ENCODE results near the gene EGR1. TPM values are rescaled to one million over a fixed set of nuclear protein-coding genes. Genes with fewer than 3 reads are reported as not detected.
"Not testable (repeated sequence)": the region's sequence is repeated elsewhere in the genome, so short reads cannot be mapped to it uniquely, and the experiment has no call there.

The EGR1 gene
- total RNA-seq, 2 experiments from 2014 or later: 0.13 to 1.1 TPM

- CTCF ChIA-PET (ENCODE audit: unreplicated experiment): no interaction called here
- no peak for TF ChIP-seq EZH2phosphoT487 (IDR thresholded peaks at IDR 0.05; ENCODE audit: borderline replicate concordance, low read depth, low read length)
- TF ChIP-seq CTCF (conservative IDR thresholded peaks at IDR 0.05; ENCODE audit: low read length): no peak
- Histone ChIP-seq H2AFZ (ENCODE audit: low read length) (no peak overlapping the region), H3K4me3 (ENCODE audit: low read depth, low read length, poor library complexity, severe bottlenecking) (no peak overlapping the region), H3K79me2 (ENCODE audit: insufficient read depth, low read depth, low read length) (no peaks in the 10 kb centered on the region), H3K36me3 (ENCODE audit: insufficient read depth, low read length) (no peaks in the 10 kb centered on the region), H3K9me3 (ENCODE audit: low read length) (no peaks in the 10 kb centered on the region), H3K4me1 (ENCODE audit: insufficient read depth, low read length, poor library complexity, severe bottlenecking) (peaks cover 9% of the 10 kb centered on the region), H3K27ac (ENCODE audit: low read depth, low read length, poor library complexity, severe bottlenecking) (no peak overlapping the region), H4K20me1 (ENCODE audit: insufficient read depth, low read length) (no peaks in the 10 kb centered on the region), H3K9me2 (ENCODE audit: insufficient read depth, low read length) (no peaks in the 10 kb centered on the region), H3K4me2 (ENCODE audit: low read length) (no peak overlapping the region)
- no peak for DNase-seq (ENCODE audit: low spot score)
- intact Hi-C loops (cut with micrococcal nuclease; ENCODE audit: unreplicated experiment): no loop called here
- BruUV-seq (replicated peaks): no TSS peak
- POLR2A ChIA-PET: no interaction called here
These were observed 5.2 kb downstream of the EGR1 start for GRCh38 chr5:138470322-138471051.

GRCh38 chr5:138471052-138471361 lies 5.7 kb downstream of the EGR1 start:
- no peak overlapping the region for H2AFZ ChIP-seq (ENCODE audit: low read length)
- no peaks in the 10 kb centered on the region for H4K20me1 ChIP-seq (ENCODE audit: insufficient read depth, low read length)
- no peak for TF ChIP-seq EZH2phosphoT487 (IDR thresholded peaks at IDR 0.05; ENCODE audit: borderline replicate concordance, low read depth, low read length)
- no peak for TF ChIP-seq CTCF (conservative IDR thresholded peaks at IDR 0.05; ENCODE audit: low read length)
- peaks cover 5% of the 10 kb centered on the region for H3K4me1 ChIP-seq (ENCODE audit: insufficient read depth, low read length, poor library complexity, severe bottlenecking)
- H3K9me3 ChIP-seq (ENCODE audit: low read length): no peaks in the 10 kb centered on the region
- CTCF ChIA-PET (ENCODE audit: unreplicated experiment): no interaction called here
- no peak for DNase-seq (ENCODE audit: low spot score)
- no peaks in the 10 kb centered on the region for H3K36me3 ChIP-seq (ENCODE audit: insufficient read depth, low read length)
- no peak overlapping the region for H3K4me3 ChIP-seq (ENCODE audit: low read depth, low read length, poor library complexity, severe bottlenecking)
- no peaks in the 10 kb centered on the region for H3K9me2 ChIP-seq (ENCODE audit: insufficient read depth, low read length)
- BruUV-seq (replicated peaks): no TSS peak
- POLR2A ChIA-PET: no interaction called here
- no peak overlapping the region for H3K27ac ChIP-seq (ENCODE audit: low read depth, low read length, poor library complexity, severe bottlenecking)
- H3K79me2 ChIP-seq (ENCODE audit: insufficient read depth, low read depth, low read length): no peaks in the 10 kb centered on the region
- H3K4me2 ChIP-seq (ENCODE audit: low read length): no peak overlapping the region
- intact Hi-C loops (cut with micrococcal nuclease; ENCODE audit: unreplicated experiment): no loop called here

DNA sequence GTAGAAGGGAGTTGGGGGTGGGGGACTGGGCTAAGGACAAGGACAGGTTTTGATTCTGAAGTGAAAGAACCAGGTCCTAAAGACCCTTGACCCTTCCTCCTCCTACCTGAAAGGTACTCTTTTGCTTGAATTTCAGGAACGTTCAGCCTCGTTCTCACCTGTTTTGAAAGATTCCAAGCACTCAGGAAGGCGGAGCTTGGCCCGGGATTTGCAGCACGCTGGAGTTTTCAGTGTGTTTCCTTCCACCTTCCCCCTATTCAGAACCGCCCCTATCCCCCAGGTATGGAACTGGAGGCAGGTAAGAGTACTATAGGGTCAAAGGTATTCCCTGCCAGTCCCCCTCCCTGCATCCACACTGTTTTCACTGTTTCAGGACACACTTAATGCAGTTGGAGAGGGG lies 7.1 kb downstream of the EGR1 start:
- BruUV-seq (replicated peaks): no TSS peak
- H3K9me3 ChIP-seq (ENCODE audit: low read length): no peaks in the 10 kb centered on the region
- no peaks in the 10 kb centered on the region for H3K79me2 ChIP-seq (ENCODE audit: insufficient read depth, low read depth, low read length)
- intact Hi-C loops (cut with micrococcal nuclease; ENCODE audit: unreplicated experiment): no loop called here
- no peak overlapping the region for H2AFZ ChIP-seq (ENCODE audit: low read length)
- H3K36me3 ChIP-seq (ENCODE audit: insufficient read depth, low read length): no peaks in the 10 kb centered on the region
- H3K9me2 ChIP-seq (ENCODE audit: insufficient read depth, low read length): no peaks in the 10 kb centered on the region
- no peaks in the 10 kb centered on the region for H3K4me1 ChIP-seq (ENCODE audit: insufficient read depth, low read length, poor library complexity, severe bottlenecking)
- H3K4me2 ChIP-seq (ENCODE audit: low read length): no peak overlapping the region
- TF ChIP-seq EZH2phosphoT487 (IDR thresholded peaks at IDR 0.05; ENCODE audit: borderline replicate concordance, low read depth, low read length) (no peak), CTCF (conservative IDR thresholded peaks at IDR 0.05; ENCODE audit: low read length) (no peak)
- H3K27ac ChIP-seq (ENCODE audit: low read depth, low read length, poor library complexity, severe bottlenecking): no peak overlapping the region
- ChIA-PET POLR2A (no interaction called here), CTCF (ENCODE audit: unreplicated experiment) (no interaction called here)
- DNase-seq (ENCODE audit: low spot score): no peak
- H4K20me1 ChIP-seq (ENCODE audit: insufficient read depth, low read length): no peaks in the 10 kb centered on the region
- no peak overlapping the region for H3K4me3 ChIP-seq (ENCODE audit: low read depth, low read length, poor library complexity, severe bottlenecking)

- DNase-seq (ENCODE audit: low spot score); H2AFZ ChIP-seq (ENCODE audit: low read length); H3K36me3 ChIP-seq (ENCODE audit: insufficient read depth, low read length); H3K4me1 ChIP-seq (ENCODE audit: insufficient read depth, low read length, poor library complexity, severe bottlenecking); H3K4me3 ChIP-seq (ENCODE audit: low read depth, low read length, poor library complexity, severe bottlenecking); H4K20me1 ChIP-seq (ENCODE audit: insufficient read depth, low read length); POLR2A ChIA-PET; CTCF ChIA-PET (ENCODE audit: unreplicated experiment); H3K79me2 ChIP-seq (ENCODE audit: insufficient read depth, low read depth, low read length); BruUV-seq (replicated peaks); H3K9me3 ChIP-seq (ENCODE audit: low read length); H3K9me2 ChIP-seq (ENCODE audit: insufficient read depth, low read length); H3K27ac ChIP-seq (ENCODE audit: low read depth, low read length, poor library complexity, severe bottlenecking); H3K4me2 ChIP-seq (ENCODE audit: low read length); intact Hi-C loops (cut with micrococcal nuclease; ENCODE audit: unreplicated experiment): not testable (repeated sequence)
These were observed 7.9 kb downstream of the EGR1 start for GRCh38 chr5:138473151-138473550.

Measured in OCI-LY7 (cell line).